ENCODE measurements around the gene MCM3AP.

GRCh38 chr21:46320331-46320801 lies 35.0 kb upstream of the MCM3AP start:
- TF ChIP-seq GATA3 (IDR thresholded peaks at IDR 0.05; ENCODE audit: low read depth, low read length) (no peak), GATA2 (IDR thresholded peaks at IDR 0.05; ENCODE audit: low read depth, low read length) (no peak)

Measured in SH-SY5Y (cell line).